ENCODE data around the gene LGR6. TPM values are rescaled to one million over a fixed set of nuclear protein-coding genes. Genes with fewer than 3 reads are reported as not detected.

LGR6 gene
- total and polyA plus RNA-seq, 2 donors: 0.37 to 3.8 TPM

GRCh38 chr1:202154148-202154765 lies 39.3 kb upstream of the LGR6 start:
- WGBS: 87% methylated on average over 10 of the region's 10 CpGs
- no peaks in the 10 kb centered on the region for H3K36me3 ChIP-seq (ENCODE audit: insufficient read depth)
- no peak overlapping the region for H3K27ac ChIP-seq (ENCODE audit: low read depth)
- no peak overlapping the region for H3K4me3 ChIP-seq (ENCODE audit: low read depth, low read length)
- no peaks in the 10 kb centered on the region for H3K4me1 ChIP-seq (ENCODE audit: insufficient read depth)
- no peak for DNase-seq (ENCODE audit: extremely low spot score)

- 37% methylated on average over 11 of the region's 11 CpGs for WGBS
- H3K4me1 ChIP-seq (ENCODE audit: insufficient read depth): no peaks in the 10 kb centered on the region
Observed at GRCh38 chr1:202154766-202155477, 38.7 kb upstream of the LGR6 start.

GRCh38 chr1:202155478-202156021 lies 38.0 kb upstream of the LGR6 start:
- WGBS: 34% methylated on average over 8 of the region's 8 CpGs
- H3K4me3 ChIP-seq (ENCODE audit: low read depth, low read length): no peak overlapping the region
- H3K27ac ChIP-seq (ENCODE audit: low read depth): no peak overlapping the region
- DNase-seq (ENCODE audit: extremely low spot score): no peak
- H3K4me1 ChIP-seq (ENCODE audit: insufficient read depth): no peaks in the 10 kb centered on the region
- H3K36me3 ChIP-seq (ENCODE audit: insufficient read depth): no peaks in the 10 kb centered on the region

More at GRCh38 chr1:202154766-202155477, 38.7 kb upstream of the LGR6 start:
- H3K36me3 ChIP-seq (ENCODE audit: insufficient read depth): no peaks in the 10 kb centered on the region
- DNase-seq (ENCODE audit: extremely low spot score): no peak
- H3K27ac ChIP-seq (ENCODE audit: low read depth): no peak overlapping the region
- no peak overlapping the region for H3K4me3 ChIP-seq (ENCODE audit: low read depth, low read length)

GRCh38 chr1:202156590-202156989 lies 37.0 kb upstream of the LGR6 start:
- no peak overlapping the region for H3K27ac ChIP-seq (ENCODE audit: low read depth)
- no peak for DNase-seq (ENCODE audit: extremely low spot score)
- H3K4me3 ChIP-seq (ENCODE audit: low read depth, low read length): no peak overlapping the region
- no peaks in the 10 kb centered on the region for H3K4me1 ChIP-seq (ENCODE audit: insufficient read depth)
- no peaks in the 10 kb centered on the region for H3K36me3 ChIP-seq (ENCODE audit: insufficient read depth)
- WGBS: 78% methylated on average over 8 of the region's 8 CpGs

- no peak for DNase-seq (ENCODE audit: extremely low spot score)
- Histone ChIP-seq H3K4me3 (ENCODE audit: low read depth, low read length) (no peak overlapping the region), H3K27ac (ENCODE audit: low read depth) (no peak overlapping the region), H3K4me1 (ENCODE audit: insufficient read depth) (no peaks in the 10 kb centered on the region), H3K36me3 (ENCODE audit: insufficient read depth) (no peaks in the 10 kb centered on the region)
- WGBS: 93% methylated on average over 10 of the region's 10 CpGs
Observed at GRCh38 chr1:202157945-202158344, 35.7 kb upstream of the LGR6 start.

GRCh38 chr1:202158810-202159533 lies 34.6 kb upstream of the LGR6 start:
- WGBS: 90% methylated on average over 10 of the region's 10 CpGs
- Histone ChIP-seq H3K4me3 (ENCODE audit: low read depth, low read length) (no peak overlapping the region), H3K27ac (ENCODE audit: low read depth) (no peak overlapping the region), H3K36me3 (ENCODE audit: insufficient read depth) (no peaks in the 10 kb centered on the region), H3K4me1 (ENCODE audit: insufficient read depth) (no peaks in the 10 kb centered on the region)
- DNase-seq (ENCODE audit: extremely low spot score): no peak

GRCh38 chr1:202159534-202160371 lies 33.8 kb upstream of the LGR6 start:
- Histone ChIP-seq H3K27ac (ENCODE audit: low read depth) (peak overlapping the region; percentile 61), H3K4me1 (ENCODE audit: insufficient read depth) (no peaks in the 10 kb centered on the region), H3K36me3 (ENCODE audit: insufficient read depth) (no peaks in the 10 kb centered on the region), H3K4me3 (ENCODE audit: low read depth, low read length) (peak overlapping the region; percentile 11)
- 80% methylated on average over 16 of the region's 16 CpGs for WGBS
- DNase-seq (ENCODE audit: extremely low spot score): no peak

GRCh38 chr1:202160377-202160940 lies 33.1 kb upstream of the LGR6 start, which contains the start of gene PTPN7:
Gene PTPN7, minus strand, starts transcription at chr1:202160602. Its CDS starts 1,200 bp downstream, at chr1:202159402.
- WGBS: 75% methylated on average over 17 of the region's 17 CpGs

GRCh38 chr1:202161151-202162046 lies 32.2 kb upstream of the LGR6 start:
- no peak overlapping the region for H3K4me3 ChIP-seq (ENCODE audit: low read depth, low read length)

More at GRCh38 chr1:202160377-202160940, 33.1 kb upstream of the LGR6 start, which contains the start of gene PTPN7:
- Histone ChIP-seq H3K36me3 (ENCODE audit: insufficient read depth) (no peaks in the 10 kb centered on the region), H3K27ac (ENCODE audit: low read depth) (peak within 1 kb of the TSS; percentile 61), H3K4me1 (ENCODE audit: insufficient read depth) (no peaks in the 10 kb centered on the region), H3K4me3 (ENCODE audit: low read depth, low read length) (peak within 1 kb of the TSS; percentile 11)
- DNase-seq (ENCODE audit: extremely low spot score): no peak

GRCh38 chr1:202162047-202162417 lies 31.6 kb upstream of the LGR6 start:
- Histone ChIP-seq H3K4me1 (ENCODE audit: insufficient read depth) (no peaks in the 10 kb centered on the region), H3K27ac (ENCODE audit: low read depth) (no peak overlapping the region), H3K36me3 (ENCODE audit: insufficient read depth) (no peaks in the 10 kb centered on the region), H3K4me3 (ENCODE audit: low read depth, low read length) (no peak overlapping the region)
- 70% methylated on average over 4 of the region's 4 CpGs for WGBS
- no peak for DNase-seq (ENCODE audit: extremely low spot score)

More at GRCh38 chr1:202161151-202162046, 32.2 kb upstream of the LGR6 start:
- Histone ChIP-seq H3K4me1 (ENCODE audit: insufficient read depth) (no peaks in the 10 kb centered on the region), H3K36me3 (ENCODE audit: insufficient read depth) (no peaks in the 10 kb centered on the region), H3K27ac (ENCODE audit: low read depth) (no peak overlapping the region)
- no peak for DNase-seq (ENCODE audit: extremely low spot score)
- 73% methylated on average over 22 of the region's 22 CpGs for WGBS

- no peak for DNase-seq (ENCODE audit: extremely low spot score)
- WGBS: 67% methylated on average over 15 of the region's 15 CpGs
- no peak overlapping the region for H3K27ac ChIP-seq (ENCODE audit: low read depth)
- no peak overlapping the region for H3K4me3 ChIP-seq (ENCODE audit: low read depth, low read length)
- H3K4me1 ChIP-seq (ENCODE audit: insufficient read depth): no peaks in the 10 kb centered on the region
- H3K36me3 ChIP-seq (ENCODE audit: insufficient read depth): no peaks in the 10 kb centered on the region
Observed at GRCh38 chr1:202162418-202163280, 30.9 kb upstream of the LGR6 start.
